Stimulated activated CD8-positive, alpha-beta memory T cell treated with anti-CD3 and anti-CD28 coated beads, Interleukin-2, amount 100 ng/mL, for 1 hour (primary cell): Measurements from ENCODE around the gene PTPRN2.
A peak's percentile ranks its signal among the peaks of the same experiment; 100 is the strongest.
"Not testable (repeated sequence)": the region's sequence is repeated elsewhere in the genome, so short reads cannot be mapped to it uniquely, and the experiment has no call there.

Experiments
- DNase-seq, 2 donors: peaks; one replicate each; pipeline ENCODE4 v3.0.0-alpha.2; 2020; ENCODE audit warnings: low read depth in 2 of 2

PTPRN2 gene

DNA sequence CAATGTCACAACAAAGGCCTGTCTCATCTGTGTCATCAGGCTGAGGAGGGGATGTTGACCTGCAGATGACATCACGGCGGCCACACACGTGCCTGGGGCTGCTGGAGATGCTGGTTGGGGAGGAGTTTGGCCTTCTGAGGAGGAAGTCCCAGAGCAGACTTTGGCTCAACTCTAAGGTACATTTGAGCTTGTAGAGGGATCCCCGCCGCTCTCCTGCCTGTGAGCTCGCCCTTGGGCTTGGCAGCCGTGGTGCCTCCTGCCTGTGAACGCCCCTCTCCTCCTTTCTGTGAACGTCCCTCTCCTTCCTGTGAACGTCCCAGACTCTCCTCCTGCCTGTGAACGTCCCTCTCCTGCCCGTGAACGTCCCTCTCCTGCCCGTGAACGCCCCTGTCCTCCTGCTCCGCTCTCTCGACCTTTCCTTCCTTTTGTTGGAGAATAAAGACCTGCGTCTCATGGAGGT lies 1074.4 kb downstream of the PTPRN2 start:
- DNase-seq = no peak

DNA sequence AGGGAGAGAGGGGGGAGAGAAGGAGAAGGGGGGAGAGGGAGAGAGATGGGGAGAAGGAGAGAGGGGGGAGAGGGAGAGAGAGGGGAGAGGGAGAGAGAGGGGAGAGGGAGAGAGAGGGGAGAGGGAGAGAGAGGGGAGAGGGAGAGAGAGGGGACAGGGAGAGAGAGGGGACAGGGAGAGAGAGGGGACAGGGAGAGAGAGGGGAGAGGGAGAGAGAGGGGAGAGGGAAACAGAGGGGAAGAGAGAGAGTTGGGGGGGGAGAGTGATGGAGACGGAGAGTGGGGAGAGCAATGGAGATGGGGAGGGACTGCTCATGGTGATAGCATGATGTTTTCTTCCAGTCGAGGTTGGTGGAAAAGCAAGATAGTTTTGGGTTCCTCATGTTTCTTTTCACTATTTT lies 1078.4 kb downstream of the PTPRN2 start:
- no peak for DNase-seq

DNA sequence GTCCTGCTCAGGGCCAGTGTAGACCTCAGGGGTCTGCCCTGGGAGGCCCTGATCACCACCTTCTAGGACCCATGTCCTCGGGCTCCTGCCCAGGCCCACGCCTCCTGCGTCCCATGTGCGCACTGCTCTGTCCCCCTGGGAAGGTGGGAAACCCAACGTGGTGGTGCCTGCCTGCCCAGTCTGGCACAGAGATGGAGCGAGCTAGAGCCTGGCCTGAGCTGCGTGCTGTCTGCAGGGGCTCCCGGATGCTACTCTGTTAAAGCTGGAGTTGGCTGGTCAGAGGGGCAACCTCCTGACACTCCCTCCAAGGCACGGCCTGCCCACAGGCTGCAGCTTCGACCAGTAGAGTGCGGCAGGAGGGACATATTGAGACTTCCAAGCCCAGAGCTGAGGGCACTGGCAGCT lies 1079.1 kb downstream of the PTPRN2 start:
- DNase-seq = no peak

DNA sequence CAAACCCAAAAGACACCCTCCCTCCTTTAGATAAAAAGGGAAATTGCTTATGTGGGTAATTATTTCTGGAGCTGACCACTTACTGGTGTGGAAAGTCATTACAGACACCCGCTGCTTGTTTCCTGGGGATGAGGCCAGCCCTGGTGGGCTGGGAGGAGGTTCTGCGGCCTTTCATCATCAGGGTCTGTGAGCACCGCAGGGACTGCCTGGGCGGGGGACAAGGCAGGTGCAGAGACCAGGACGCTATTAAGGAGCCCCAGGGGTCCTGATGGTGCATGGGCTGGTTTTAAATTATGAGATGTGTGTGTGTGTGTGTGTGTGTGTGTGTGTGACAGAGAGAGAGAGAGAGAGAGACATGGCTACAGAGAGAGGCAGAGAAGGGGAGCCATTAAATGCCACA lies 1079.6 kb downstream of the PTPRN2 start:
- DNase-seq = no peak

DNA sequence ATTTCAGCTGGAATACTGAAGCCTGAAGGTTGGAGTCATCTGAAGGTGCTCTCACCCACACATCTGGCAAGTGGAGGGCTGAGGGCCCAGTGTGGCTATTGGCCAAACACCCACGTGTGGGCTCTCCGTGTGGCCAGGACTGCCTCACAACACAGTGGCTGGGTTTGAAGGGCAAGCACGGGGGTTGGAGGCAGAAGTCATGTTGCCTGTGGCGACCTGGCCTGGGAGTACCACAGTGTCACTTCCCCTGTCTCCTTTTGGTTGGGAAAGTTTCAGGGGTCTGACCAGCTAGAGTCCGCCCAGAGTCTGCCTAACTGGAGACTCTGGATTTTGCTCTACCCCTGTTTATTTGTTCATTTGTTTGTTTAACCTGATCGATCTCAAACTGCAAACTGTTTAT lies 1081.4 kb downstream of the PTPRN2 start:
- DNase-seq = no peak

DNA sequence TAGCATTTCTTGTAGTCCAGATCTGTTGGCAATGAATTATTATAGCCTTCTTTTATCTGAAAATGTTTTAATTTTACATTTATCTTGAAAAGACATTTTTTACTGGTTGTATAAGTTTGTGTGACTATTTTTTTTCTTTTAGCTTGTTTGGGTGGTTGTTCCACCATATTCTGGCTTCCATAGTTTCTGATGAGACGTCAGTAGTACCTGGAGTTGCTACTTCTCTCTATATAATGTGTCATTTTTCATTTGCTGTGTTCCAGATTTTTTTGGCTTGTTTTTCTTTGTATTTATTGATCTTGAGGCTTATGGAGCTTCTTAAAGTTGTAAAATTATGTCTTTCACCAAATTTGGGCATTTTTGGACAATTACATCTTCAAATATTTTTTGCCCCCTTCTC lies 1082.0 kb downstream of the PTPRN2 start:
- DNase-seq = no peak

DNA sequence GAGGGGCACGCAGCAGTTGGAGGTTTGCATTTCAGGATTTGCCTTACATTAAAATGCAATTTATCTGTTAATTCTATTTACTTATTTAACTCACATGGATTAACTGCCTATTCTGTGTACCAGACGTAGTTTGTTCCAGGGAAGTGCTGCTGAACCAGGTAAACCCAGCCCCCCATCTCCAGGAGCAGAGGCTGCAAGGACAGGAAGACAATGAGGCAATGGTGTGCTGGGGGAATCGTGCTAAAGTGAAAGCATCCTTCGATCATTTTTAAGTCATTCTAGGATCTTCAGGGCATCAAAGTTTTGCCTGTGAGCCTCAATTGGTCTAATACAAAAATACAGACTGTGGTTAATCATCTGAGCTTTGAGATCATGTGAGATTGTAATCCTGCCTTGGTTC lies 1084.4 kb downstream of the PTPRN2 start:
- no peak for DNase-seq

DNA sequence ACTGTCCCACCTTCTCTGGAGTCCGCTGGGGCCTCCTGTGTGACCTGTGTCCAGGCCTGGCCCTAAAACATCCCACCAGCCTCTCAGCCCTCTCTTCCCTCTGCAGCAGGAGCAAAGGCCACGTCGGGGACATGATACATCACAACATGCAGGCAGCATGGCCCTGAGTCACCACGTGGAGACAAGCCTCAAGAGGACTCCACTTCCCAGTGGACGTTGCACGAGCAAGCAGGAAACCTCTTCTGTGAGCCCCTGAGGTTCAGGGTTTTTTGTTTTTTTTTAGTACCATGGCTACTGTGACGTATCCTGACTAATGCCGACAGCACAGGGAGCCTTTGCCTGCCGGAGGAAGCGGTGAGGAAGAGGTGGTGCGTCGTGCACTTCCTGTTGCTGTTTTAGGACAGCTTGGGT lies 1084.9 kb downstream of the PTPRN2 start:
- DNase-seq = peak in 1 of 2 donors; percentile 45

DNA sequence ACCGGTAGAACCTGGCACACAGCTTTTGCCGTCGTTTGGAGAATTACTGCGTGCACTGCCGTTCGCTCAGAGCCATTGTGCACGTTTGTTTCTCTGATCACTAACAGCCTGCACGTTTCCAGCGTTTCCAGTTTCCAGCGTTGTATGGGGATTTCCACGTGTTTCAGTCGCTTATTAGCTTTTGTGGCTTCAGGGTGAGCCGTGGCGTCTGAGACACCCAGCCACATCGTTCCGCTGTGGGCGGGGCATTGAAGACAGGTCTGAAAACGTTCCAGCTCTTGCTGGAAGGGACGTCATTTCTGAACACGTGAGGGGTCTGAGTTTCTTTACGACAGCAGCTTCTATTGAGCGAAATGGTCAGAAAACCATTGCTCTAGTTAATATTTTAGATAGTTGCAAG lies 1086.0 kb downstream of the PTPRN2 start:
- no peak for DNase-seq

DNA sequence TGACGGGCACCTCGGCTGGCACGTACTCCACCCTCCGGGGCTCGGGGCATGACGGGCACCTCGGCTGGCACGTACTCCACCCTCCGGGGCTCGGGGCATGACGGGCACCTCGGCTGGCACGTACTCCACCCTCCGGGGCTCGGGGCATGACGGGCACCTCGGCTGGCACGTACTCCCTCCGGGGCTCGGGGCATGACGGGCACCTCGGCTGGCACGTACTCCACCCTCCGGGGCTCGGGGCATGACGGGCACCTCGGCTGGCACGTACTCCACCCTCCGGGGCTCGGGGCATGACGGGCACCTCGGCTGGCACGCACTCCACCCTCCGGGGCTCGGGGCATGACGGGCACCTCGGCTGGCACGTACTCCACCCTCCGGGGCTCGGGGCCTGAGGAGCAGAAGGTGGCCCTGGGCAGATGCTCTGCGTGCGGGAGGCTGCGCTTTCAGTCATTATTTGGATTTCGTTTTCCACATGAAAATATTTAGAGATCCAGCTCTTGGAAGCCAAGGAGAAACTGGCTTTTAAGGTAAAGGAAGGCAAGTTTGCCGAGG lies 1086.6 kb downstream of the PTPRN2 start:
- not testable (repeated sequence) for DNase-seq

DNA sequence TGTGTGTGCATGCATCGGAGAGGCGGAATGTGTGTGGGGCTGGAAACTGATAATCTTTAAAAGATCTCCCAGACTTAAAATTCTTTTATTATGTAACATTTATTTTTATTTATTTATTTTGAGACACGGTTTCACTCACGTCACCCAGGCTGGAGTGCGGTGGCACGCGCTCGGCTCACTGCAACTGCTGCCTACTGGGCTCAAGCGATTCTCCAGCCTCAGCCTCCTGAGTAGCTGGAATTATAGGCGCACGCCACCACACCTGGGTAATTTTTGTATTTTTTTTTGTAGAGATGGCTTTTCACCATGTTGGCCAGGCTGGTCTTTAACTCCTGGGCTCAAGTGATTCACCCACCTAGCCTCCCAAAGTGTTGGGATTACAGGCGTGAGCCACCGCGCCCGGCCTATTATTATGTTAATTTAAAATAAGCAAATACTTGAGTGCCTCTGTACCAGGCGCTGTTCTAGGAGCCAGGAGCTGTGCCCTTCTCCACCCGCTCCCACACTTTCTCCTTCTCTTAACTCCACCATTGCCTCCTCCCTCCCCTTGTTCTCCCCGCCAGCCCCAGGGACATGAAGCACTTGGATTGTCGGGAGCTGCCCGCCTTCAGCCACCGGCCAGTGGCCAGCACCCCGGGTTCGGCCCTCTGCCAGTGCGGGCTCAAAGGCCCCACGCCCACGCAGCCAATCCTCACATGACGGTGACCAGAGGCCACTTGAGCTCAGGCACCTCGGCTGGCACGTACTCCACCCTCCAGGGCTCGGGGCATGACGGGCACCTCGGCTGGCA lies 1087.3 kb downstream of the PTPRN2 start:
- no peak for DNase-seq

DNA sequence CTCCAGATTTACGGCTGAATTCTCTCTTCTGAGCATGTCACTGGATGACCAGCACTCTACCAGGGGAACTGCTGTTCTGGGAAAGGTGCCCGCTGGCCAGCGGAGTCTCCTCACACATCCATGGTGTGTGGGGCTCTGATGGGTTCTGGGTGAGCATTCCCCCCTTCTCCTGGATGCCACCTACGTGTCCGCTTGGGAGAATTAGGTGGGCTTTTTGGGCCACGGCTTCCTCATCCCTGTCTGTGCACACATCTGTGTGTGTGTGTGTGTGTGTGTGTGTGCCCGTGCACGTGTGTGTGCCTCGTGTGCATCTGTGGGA lies 1087.8 kb downstream of the PTPRN2 start:
- DNase-seq = no peak

DNA sequence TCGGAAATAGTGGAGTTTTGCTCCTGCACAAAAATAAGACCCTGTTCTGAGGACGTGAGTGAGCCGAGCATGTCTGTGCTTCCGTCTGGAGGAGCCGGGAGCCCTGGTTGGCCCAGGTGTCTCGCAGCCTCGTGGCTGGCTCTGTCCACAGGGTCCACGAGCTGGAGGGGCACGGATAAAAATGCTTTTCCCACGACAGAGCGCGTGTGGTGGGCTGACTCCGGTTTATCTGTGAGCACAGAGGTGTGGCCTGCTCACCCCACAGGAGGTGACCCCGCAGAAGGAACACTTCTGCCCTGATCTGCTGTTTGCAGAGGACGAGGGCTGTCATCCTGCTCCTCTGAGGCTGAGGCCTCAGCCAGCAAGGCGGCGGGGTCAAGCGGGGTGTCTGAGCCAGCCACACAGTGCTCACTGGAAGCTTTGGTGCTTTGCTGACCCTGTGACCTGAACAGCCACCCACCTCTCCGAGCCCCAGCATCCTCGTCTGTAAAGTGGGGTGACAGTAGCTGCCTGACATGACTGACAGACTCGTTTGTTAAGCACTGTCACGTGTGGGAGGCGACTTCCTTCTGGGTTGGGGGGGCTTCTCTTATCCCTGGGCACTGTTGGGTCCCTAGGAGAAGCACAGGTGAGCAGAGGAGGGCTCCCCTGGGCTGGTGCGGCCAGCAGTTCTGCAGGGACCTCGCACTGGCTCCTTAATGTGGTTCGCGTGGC lies 1088.3 kb downstream of the PTPRN2 start:
- DNase-seq = no peak

DNA sequence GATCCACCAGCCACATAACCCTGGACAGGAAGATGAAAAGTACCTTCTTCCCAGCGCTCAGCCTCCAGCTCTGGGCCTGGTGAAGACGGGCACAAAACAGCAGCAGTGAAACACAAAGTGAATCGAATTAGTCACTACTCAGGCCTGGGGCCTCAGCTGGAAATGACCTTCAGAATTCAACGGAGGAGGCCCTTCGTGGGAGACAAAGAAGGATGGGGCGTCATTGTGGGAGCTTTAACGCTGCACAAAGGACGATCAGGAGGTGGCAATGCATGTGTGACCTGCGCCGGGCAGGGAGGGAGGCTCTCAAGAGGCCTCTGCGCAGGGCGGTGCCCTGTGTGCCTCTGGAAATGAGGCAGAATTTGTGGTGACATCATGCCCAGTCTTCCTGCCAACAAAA lies 1089.0 kb downstream of the PTPRN2 start:
- no peak for DNase-seq

DNA sequence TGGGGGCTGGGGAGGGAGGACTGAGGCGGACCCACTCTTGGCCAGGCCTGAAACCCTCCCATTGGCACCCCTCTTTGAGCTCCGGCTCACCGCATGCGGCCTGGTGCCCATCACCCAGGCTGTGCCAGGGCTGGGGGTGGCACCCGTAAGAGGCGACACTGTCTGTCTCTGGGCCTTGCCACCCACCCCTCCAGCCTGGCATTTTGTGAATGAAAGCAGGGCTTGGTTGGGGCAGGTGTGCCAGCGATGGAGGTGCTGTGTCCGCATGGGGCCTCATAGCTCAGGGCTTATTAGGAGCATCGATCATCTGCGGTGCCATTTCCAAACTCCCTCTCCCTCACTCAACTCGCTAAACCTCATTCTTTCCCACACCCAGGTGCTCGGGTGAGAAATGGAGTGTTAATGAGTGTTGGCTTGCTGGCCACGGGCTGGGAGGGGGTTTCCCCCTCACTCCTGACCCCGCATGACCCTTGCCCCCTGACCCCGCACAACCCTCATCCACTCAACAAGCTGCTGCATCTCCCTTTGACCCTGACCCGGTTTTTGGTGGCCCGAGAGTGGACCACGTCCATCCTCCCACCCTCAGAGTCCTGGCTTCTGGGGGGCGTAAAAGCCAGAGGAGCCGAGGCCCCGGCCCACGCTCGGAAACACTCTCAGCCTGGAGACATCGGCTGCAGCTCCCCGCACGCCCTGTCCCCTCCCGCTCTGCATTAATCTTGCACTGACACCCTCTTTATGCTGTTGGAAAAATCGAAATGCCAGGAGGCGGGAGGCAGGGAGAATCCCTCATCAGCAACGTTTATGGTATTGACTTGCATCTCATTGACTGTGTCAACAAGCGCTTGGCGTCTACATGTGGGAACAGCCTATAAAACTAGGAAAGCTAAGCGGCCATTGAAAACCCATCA lies 1089.6 kb downstream of the PTPRN2 start:
- DNase-seq = no peak

DNA sequence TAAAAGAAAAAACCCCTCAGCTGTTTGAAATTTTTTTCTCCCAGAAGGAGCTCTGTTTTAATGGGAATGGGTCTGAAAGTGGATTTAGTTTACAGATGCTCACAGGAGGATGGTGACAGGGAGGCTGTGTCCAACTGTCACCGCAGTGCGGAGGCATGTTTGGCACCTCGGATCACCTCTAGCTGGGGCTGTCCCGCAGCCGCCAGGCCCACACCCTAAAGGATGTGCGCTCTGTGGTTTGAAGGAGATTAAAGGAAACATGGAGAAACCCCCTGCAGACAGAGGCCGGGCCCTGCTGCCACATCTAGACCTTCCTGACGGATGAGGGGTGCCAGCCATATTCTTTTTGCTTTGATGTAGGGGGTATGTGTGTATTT lies 1090.3 kb downstream of the PTPRN2 start:
- DNase-seq = no peak

DNA sequence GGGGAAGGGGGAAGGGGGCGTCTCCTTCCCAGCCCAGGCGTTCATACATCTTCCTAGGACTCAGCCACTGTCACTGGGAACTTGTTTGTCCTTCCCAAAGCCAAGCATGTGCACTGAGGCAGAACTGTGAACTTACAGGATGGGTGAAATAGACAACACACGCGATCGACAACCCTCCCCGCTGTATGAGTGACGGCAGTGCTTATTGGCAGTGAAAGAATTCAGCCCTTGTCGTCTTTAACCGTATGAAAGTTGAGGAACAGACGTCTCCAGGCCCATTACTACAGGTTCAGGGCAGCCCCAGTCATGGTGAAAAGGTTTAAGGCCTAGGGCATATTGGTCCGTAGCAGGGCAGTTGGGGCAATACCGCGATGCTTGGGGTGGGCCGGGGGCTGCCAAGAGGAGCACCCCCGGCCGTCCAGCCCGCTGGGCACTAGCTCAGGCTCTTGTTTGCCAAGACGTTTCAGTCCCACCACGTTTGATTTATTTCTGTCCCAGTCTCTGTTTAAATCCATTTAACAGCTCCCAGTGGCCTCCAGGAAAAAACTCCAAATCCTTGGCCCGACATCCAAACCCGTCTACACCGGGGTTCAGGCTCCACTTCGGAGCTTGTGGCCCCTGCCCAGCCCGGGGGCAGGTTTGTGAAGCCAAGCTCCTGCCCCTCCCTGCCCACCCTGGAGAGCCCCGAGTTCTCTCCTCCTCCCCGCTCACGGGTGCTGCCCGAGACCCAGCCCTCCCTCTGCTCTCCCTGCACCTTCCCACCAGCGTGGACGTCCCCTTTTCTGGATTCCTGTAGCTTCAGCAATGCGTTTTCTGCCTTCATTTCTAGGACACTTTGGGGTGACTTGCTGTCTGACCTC lies 1091.0 kb downstream of the PTPRN2 start:
- DNase-seq = no peak

DNA sequence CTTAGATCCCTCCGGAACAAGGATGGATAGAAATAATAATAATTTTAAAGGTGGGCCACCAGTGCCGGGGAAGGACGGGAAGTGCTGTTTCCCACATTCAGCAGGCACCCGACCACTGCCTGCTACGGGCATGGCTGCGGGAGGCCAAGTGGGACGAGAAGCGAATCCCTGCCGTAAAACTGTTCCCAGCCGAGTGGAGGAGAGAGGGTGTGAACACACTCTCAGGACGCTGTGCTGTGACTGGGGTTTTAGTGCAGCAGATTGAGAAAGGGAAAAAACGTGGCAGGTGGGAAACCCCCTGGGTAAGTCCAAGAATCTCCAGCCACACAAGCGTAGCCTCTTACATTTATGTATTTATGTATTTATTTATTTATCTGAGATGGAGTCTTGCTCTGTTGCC lies 1092.0 kb downstream of the PTPRN2 start:
- no peak for DNase-seq

DNA sequence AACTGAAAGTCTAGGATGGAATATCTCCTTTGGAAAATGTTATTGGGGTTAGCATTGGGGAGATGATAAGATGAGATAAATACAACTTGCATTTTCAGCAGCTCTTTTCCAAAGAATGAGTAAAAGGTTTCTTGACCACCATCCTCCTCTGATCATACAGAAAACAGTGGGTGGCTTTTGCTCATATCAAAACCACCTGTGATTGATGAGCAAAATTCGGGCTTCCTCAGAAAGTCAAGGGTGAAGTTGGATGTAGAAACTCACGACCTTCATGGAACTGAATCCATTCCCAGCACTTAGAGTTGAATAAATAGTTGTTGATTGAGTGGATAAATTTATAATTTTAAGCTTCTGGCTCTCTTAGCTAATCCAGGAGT lies 1092.5 kb downstream of the PTPRN2 start:
- DNase-seq = no peak

DNA sequence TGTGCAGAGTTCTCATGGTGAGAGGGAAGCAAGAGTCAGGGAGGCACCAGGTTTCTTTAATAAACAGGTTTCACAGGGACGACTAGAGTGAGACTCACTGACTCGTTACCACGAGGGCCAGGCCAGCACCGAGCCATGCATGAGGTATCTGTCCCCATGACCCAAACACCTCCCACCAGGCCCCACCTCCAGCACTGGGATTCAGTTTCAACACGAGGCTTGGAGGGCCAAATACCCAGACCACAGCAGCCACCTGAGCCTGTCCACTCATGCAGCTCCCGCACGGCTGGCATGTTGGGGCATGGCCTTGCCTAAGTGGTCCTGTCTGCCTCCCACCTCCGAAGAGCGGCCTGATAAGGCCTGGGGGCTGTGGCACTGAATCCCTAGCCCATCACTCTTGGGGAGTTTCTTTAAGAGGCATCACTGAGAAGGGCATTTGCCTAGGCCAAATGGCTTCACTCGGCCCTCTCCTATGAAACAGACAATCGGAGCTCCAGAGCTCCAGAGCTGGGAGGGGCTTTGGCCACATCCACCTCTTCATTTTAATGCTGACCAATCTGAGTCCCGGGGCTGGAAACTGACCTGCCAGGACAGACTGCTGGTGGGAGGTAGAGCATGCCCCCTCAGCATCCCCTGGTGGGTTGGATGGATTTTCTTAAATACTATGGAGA lies 1093.0 kb downstream of the PTPRN2 start:
- no peak for DNase-seq

DNA sequence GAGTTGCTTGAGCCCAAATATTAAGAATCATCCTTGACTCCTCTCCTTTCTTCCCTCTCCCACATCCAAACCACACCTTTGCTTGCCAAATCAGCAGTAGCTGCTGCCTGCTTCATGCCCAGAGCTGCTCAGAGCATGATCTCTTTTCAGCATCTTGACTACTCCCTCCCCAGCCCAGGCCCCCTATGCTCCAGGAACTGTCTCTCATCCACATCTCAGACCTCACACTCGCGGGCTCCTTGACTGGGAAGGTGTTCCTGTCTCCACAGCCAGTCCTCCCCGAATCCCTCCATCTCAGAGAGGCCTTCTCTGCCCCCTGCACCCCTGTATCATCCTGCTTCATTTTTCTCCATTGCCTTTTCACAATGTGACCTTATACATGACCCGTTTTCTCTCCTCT lies 1093.8 kb downstream of the PTPRN2 start:
- DNase-seq = no peak
